Lower leg skin (tissue), 3 donors: ENCODE measurements around the gene BIRC7.

Experiments used
- CTCF ChIP-seq, 3 donors: fragments of 450-650 bp; IDR thresholded peaks; one replicate each; pipeline ENCODE4 v1.5.1; 2016; ENCODE audit warnings: antibody characterized with exemption in 3 of 3, mild to moderate bottlenecking in 3 of 3, moderate library complexity in 2 of 3
- POLR2A ChIP-seq, 2 donors: fragments of 450-650 bp; IDR thresholded peaks; one replicate each; pipeline ENCODE4 v1.6.1; 2016 to 2017; ENCODE audit warnings: antibody characterized with exemption in 2 of 2, mild to moderate bottlenecking in 1 of 2, moderate library complexity in 1 of 2

GRCh38 chr20:63276956-63277355 is 41.3 kb downstream of the BIRC7 start:
- TF ChIP-seq CTCF (IDR thresholded peaks at IDR 0.05), result no peak
- TF ChIP-seq POLR2A (IDR thresholded peaks at IDR 0.05), result no peak
